Left ventricle myocardium inferior (tissue), 1 donor: ENCODE results near the gene TNFAIP8L3. TPM values are rescaled to one million over a fixed set of nuclear protein-coding genes. Genes with fewer than 3 reads are reported as not detected.

ENCODE experiments used
- DNase-seq: peaks from one replicate; pipeline ENCODE4 v3.0.0-alpha.2; 2020
- H3K27ac ChIP-seq: fragments of 200-600 bp; replicated peaks from 2 replicates; pipeline ENCODE4 v1.8.0; 2021
- H3K27me3 ChIP-seq: fragments of 200-600 bp; 2 replicates; pipeline ENCODE4 v1.8.0; 2021; ENCODE audit warnings: low read depth
- H3K36me3 ChIP-seq: fragments of 200-600 bp; 2 replicates; pipeline ENCODE4 v1.8.0; 2021
- H3K4me1 ChIP-seq: fragments of 200-600 bp; 2 replicates; pipeline ENCODE4 v1.8.0; 2021
- H3K4me3 ChIP-seq: fragments of 200-600 bp; 2 replicates; pipeline ENCODE4 v1.8.0; 2021; ENCODE audit warnings: mild to moderate bottlenecking, moderate library complexity
- H3K9me3 ChIP-seq: fragments of 200-600 bp; replicated peaks from 2 replicates; pipeline ENCODE4 v1.8.0; 2021
- intact Hi-C: fragments of 100-400 bp; cut with micrococcal nuclease; formaldehyde crosslinking; loops from one replicate; pipeline ENCODE4 v1.11.0; 2022
- total RNA-seq: library from RNA; stranded (reverse); fragmentation: NEBNext Ultra II Directional; extraction: Animal tissue kit (Norgen Biotek cat#: 25700); gene quantifications from one replicate; pipeline ENCODE4 v1.2.1, GENCODE V29; 2021
- TF ChIP-seq, protein P1 (sequence below): fragments of 200-600 bp; IDR thresholded peaks from 2 replicates; pipeline ENCODE4 v1.8.0; 2021; ENCODE audit warnings: antibody characterized with exemption, mild to moderate bottlenecking, borderline replicate concordance
- donor health status: DM: no; HTN: yes; CAD: no; lungs with severe emphysema.

TNFAIP8L3 gene
- total RNA-seq, 1 donor from 2014 or later, result 6.0 TPM

GRCh38 chr15:51069983-51070382, 24.7 kb downstream of the TNFAIP8L3 start:
- intact Hi-C loops, result no loop called here
- no peak for DNase-seq
- no peaks in the 10 kb centered on the region for H3K36me3 ChIP-seq

DNA sequence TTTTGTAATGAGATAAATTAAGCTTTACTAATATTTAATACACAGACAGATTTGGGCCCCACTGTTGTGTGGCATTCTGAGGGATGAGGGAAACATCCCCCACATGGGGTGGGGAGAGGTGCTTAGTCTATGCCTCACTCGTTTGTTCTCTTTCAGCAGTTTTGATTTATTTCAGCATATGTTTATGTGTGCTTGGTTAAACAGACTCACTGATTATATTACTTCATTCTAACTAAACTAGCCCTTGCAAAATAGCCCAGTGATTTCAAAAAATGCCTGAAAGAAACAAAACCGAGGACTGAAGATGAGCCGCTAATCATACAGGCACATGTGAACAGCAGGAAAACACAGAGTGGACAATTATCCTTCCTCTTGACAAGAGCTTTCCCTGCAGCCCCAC, 27.2 kb downstream of the TNFAIP8L3 start:
- Histone ChIP-seq H3K27me3 (no peaks in the 10 kb centered on the region), H3K27ac (no peak overlapping the region), H3K9me3 (no peaks in the 10 kb centered on the region), H3K4me1 (no peaks in the 10 kb centered on the region), H3K36me3 (no peaks in the 10 kb centered on the region), H3K4me3 (no peak overlapping the region)
- TF ChIP-seq, protein P1, sequence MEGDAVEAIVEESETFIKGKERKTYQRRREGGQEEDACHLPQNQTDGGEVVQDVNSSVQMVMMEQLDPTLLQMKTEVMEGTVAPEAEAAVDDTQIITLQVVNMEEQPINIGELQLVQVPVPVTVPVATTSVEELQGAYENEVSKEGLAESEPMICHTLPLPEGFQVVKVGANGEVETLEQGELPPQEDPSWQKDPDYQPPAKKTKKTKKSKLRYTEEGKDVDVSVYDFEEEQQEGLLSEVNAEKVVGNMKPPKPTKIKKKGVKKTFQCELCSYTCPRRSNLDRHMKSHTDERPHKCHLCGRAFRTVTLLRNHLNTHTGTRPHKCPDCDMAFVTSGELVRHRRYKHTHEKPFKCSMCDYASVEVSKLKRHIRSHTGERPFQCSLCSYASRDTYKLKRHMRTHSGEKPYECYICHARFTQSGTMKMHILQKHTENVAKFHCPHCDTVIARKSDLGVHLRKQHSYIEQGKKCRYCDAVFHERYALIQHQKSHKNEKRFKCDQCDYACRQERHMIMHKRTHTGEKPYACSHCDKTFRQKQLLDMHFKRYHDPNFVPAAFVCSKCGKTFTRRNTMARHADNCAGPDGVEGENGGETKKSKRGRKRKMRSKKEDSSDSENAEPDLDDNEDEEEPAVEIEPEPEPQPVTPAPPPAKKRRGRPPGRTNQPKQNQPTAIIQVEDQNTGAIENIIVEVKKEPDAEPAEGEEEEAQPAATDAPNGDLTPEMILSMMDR, result no peak
- DNase-seq, result no peak
- intact Hi-C loops, result no loop called here

More at GRCh38 chr15:51069983-51070382, 24.7 kb downstream of the TNFAIP8L3 start:
- TF ChIP-seq, protein P1, result no peak
- Histone ChIP-seq H3K27me3 (no peaks in the 10 kb centered on the region), H3K27ac (no peak overlapping the region), H3K4me1 (peaks cover 7% of the 10 kb centered on the region), H3K9me3 (no peaks in the 10 kb centered on the region), H3K4me3 (no peak overlapping the region)

GRCh38 chr15:51065781-51066180, 28.9 kb downstream of the TNFAIP8L3 start:
- TF ChIP-seq, protein P1, result no peak
- no peaks in the 10 kb centered on the region for H3K27me3 ChIP-seq
- intact Hi-C loops, result no loop called here
- no peaks in the 10 kb centered on the region for H3K36me3 ChIP-seq
- no peak overlapping the region for H3K27ac ChIP-seq
- no peaks in the 10 kb centered on the region for H3K4me1 ChIP-seq
- no peaks in the 10 kb centered on the region for H3K9me3 ChIP-seq
- DNase-seq, result no peak
- H3K4me3 ChIP-seq, result no peak overlapping the region

DNA sequence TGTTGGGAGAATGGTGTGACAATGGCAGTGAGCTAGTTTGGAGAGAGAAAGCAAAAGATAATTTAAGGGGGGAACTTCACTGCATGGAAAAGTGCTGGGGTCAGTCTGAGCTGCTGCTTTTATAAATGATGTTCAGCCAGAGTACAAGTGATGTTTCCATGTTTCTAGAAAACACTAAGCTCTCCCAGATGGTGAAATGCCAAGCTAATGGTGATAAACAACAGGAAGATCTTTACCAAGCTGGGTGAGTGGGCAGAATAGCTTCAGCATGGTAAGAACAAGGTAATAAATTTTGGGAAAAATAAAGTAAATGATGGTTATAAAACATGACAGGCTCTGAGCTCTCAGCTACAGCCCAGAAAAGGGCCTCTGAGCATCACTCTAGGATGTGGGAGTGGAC, 29.4 kb downstream of the TNFAIP8L3 start:
- intact Hi-C loops, result no loop called here
- H3K27me3 ChIP-seq, result no peaks in the 10 kb centered on the region
- H3K36me3 ChIP-seq, result no peaks in the 10 kb centered on the region
- H3K4me1 ChIP-seq, result no peaks in the 10 kb centered on the region
- H3K27ac ChIP-seq, result no peak overlapping the region
- no peaks in the 10 kb centered on the region for H3K9me3 ChIP-seq
- DNase-seq, result no peak
- H3K4me3 ChIP-seq, result no peak overlapping the region
- TF ChIP-seq, protein P1, result no peak

DNA sequence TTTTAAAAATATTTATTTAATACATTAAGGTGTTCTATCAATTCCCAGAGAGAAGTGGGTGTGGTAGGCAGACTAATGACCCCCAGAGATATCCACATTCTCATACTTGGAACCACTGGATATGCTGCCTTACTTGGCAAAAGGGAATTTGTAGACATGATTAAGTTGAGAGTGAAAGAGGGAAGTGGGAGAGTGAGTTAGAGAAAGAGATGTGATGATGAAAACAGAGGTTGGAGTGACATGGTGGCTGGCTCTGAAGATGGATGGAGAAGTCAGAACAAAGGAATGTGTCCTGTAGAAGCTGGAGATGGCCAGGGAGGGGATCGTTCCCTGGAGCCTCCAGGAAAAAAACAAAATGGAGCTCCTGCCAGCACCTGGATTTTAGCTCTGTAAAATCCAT, 32.0 kb downstream of the TNFAIP8L3 start:
- Histone ChIP-seq H3K9me3 (no peaks in the 10 kb centered on the region), H3K27me3 (no peaks in the 10 kb centered on the region), H3K4me1 (no peaks in the 10 kb centered on the region), H3K36me3 (no peaks in the 10 kb centered on the region), H3K4me3 (no peak overlapping the region), H3K27ac (no peak overlapping the region)
- TF ChIP-seq, protein P1, result no peak
- DNase-seq, result no peak
- intact Hi-C loops, result no loop called here
